ENCODE data around the gene GDA. TPM values are rescaled to one million over a fixed set of nuclear protein-coding genes. Genes with fewer than 3 reads are reported as not detected.

GDA gene
- total RNA-seq: not detected

DNA sequence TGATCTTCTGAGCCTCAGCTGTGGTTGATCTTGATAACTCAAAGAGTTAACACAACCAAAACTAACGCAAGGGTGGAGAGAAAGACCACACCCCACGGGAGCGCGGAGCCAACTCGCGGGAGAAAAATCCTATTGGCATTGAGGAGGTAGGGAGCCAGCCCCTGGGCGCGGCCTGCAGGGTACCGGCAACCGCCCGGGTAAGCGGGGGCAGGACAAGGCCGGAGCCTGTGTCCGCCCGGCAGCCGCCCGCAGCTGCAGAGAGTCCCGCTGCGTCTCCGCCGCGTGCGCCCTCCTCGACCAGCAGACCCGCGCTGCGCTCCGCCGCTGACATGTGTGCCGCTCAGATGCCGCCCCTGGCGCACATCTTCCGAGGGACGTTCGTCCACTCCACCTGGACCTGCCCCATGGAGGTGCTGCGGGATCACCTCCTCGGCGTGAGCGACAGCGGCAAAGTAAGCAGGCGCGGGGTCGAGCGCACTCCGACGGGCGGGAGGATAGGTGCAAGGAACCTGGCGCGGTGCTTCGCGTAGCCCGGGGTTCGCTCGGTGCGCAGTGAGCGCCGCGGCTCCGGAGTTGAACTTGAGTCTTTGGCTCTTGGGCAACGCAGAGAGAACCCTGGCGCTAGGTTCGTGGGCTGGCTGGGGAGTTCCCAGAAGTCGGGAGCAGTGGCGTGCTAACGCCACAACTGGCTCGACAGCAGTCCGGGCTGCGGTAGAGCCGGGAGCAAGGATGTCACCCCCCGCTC, at the start of gene GDA:
GDA (plus strand) TSS at position 210 of the 745 bp plus-strand sequence; CDS start at position 330, 120 bp downstream.
- peaks cover 22 to 42% of the 10 kb centered on the region in 2 donors for H3K27me3 Mint-ChIP-seq
- H3K27ac Mint-ChIP-seq: no peak within 1 kb of the TSS
- no peaks in the 10 kb centered on the region for H3K4me1 Mint-ChIP-seq (ENCODE audit: low read depth in 2 of 2)
- H3K4me3 Mint-ChIP-seq: no peak within 1 kb of the TSS
- H3K9me3 Mint-ChIP-seq: no peaks in the 10 kb centered on the region
- no peaks in the 10 kb centered on the region for H3K36me3 Mint-ChIP-seq
- ATAC-seq: peak; percentile 36 to 55
- DNase-seq (ENCODE audit: low spot score): no peak

DNA sequence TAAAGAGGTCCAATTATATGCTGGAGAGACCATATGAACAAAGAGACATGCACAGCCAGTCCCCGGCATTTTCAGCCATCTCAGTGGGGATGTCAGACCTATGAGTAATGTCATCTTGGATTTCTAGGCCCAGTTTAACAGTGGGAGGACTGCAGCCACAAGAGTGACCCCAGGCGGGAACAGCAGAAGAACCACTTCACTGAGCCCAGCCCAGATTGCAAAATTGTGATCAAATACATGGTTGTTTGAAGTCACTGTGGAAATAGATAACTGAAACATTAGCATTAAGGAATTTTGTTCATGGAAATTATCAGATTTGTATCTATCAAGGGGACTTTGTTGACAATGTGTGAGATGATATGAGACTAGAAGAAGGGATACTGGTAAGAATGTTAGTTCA, 46.7 kb upstream of the GDA start:
- no peak for DNase-seq (ENCODE audit: low spot score)
- no peak for ATAC-seq
- Mint-ChIP-seq H3K27ac (no peak overlapping the region), H3K9me3 (no peaks in the 10 kb centered on the region), H3K4me1 (ENCODE audit: low read depth in 2 of 2) (no peaks in the 10 kb centered on the region), H3K4me3 (no peak overlapping the region), H3K27me3 (peaks cover 0 to 9% of the 10 kb centered on the region in 2 donors), H3K36me3 (peaks cover 6% of the 10 kb centered on the region)

DNA sequence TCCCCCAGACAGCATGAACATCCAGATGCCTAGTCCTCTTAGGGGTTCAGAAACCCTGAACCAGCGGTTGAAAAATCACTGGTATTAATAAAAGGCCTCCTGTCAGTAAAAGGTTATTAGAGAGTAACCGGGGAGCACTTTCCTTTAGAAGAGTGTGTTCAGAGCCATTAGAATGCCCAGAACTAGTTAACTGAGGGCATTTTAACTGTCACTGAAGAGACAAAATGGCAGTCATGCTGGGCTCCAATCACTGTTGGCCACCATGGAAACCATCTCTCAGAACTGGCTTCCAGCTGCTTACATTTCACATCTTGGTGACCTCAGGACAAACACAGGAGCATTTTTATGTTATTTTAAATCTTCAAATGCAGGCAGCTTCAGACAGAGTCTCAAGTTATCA, 36.2 kb upstream of the GDA start:
- Mint-ChIP-seq H3K4me3 (no peak overlapping the region), H3K27me3 (peaks cover 0 to 2% of the 10 kb centered on the region in 2 donors), H3K36me3 (no peaks in the 10 kb centered on the region)

DNA sequence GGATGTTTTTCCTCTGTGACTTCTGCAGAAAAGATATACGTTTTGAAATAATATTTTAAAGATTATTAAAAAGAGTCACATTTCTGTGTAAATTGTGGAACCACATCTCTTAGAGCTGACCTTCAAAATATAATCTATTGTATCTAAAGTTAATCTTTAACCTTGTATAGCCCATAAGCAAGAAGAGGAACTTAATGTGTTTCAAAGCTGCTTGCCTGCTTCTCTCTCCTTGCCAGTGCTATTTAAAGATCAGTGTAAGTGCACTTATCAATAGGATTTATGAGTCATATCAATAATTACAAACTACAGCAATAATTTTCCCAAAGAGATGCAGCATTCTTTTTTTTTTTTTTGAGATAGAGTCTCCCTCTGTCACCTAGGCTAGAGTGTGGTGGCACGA, 29.4 kb upstream of the GDA start:
- no peak for DNase-seq (ENCODE audit: low spot score)
- H3K27ac Mint-ChIP-seq: no peak overlapping the region

More for the DNA sequence above, 36.2 kb upstream of the GDA start:
- no peak for DNase-seq (ENCODE audit: low spot score)
- Mint-ChIP-seq H3K9me3 (no peaks in the 10 kb centered on the region), H3K4me1 (ENCODE audit: low read depth in 2 of 2) (no peaks in the 10 kb centered on the region), H3K27ac (no peak overlapping the region)
- ATAC-seq: no peak

DNA sequence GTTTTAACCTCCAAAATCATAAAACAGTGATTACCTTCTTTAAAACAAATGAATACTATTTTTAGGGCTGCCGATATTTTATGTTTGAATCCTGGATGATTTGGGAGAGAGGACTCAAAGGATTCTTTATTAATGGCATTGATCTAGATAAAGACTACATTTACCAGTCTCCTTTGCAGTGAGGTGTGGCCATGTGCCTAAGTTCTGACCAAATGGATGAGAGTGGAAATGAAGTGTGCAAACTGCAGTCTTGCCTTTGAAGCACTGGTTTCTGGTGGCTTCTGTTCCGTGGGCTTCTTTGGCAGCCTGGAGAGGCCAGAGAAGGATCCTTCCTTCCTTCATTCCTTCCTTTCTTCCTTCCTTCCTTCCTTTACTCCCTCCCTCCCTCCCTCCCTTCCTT, 24.3 kb upstream of the GDA start:
- Mint-ChIP-seq H3K9me3 (no peaks in the 10 kb centered on the region), H3K27ac (no peak overlapping the region), H3K27me3 (peaks cover 9% of the 10 kb centered on the region in 2 donors), H3K4me1 (ENCODE audit: low read depth in 2 of 2) (no peaks in the 10 kb centered on the region), H3K36me3 (no peaks in the 10 kb centered on the region), H3K4me3 (no peak overlapping the region)
- ATAC-seq: no peak
- DNase-seq (ENCODE audit: low spot score): no peak

More for the DNA sequence above, 29.4 kb upstream of the GDA start:
- no peak overlapping the region for H3K4me3 Mint-ChIP-seq
- ATAC-seq: no peak
- no peaks in the 10 kb centered on the region for H3K9me3 Mint-ChIP-seq
- peaks cover 3 to 9% of the 10 kb centered on the region in 2 donors for H3K27me3 Mint-ChIP-seq
- no peaks in the 10 kb centered on the region for H3K4me1 Mint-ChIP-seq (ENCODE audit: low read depth in 2 of 2)
- H3K36me3 Mint-ChIP-seq: no peaks in the 10 kb centered on the region

DNA sequence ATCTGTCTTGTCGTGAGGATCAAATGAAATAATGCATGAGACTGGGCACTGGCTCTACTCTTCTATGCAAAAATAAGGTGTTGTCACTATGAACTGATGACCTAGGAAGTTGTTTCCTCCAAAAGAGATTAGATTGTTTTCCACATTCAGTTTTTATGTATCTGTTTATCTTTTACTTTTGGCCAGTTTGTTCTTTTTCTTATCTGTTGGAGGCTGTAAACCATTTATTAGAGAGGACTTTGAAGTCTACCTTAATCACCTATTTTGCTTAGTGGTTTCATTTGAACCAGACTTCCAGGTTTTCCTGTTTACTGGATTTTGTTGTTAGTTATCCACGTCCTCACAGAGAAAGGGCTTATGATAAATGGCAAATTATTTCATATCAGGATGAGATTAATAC, 21.5 kb upstream of the GDA start:
- no peak for DNase-seq (ENCODE audit: low spot score)
- no peak for ATAC-seq
- H3K27ac Mint-ChIP-seq: no peak overlapping the region
- no peak overlapping the region for H3K4me3 Mint-ChIP-seq
- H3K36me3 Mint-ChIP-seq: no peaks in the 10 kb centered on the region
- no peaks in the 10 kb centered on the region for H3K9me3 Mint-ChIP-seq
- H3K27me3 Mint-ChIP-seq: peaks cover 8% of the 10 kb centered on the region in 2 donors
- H3K4me1 Mint-ChIP-seq (ENCODE audit: low read depth in 2 of 2): no peaks in the 10 kb centered on the region

DNA sequence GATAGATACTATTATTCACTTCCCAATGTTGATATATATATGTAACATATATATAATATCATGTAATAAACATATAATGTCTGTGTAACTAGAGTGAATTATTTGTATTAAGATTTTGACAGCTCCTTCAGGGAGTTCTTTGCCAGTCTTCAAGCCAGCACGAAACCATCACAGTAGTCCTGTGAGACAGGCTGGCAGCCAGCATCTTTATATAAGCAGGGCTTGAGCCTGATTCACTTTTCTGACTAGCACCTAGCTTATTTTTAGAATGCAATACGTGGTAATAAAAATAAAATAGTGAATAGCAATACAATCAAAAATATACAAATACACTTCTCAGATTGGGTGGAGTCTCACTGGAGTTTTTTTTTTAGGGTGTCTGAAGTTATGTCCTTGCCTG, 20.7 kb upstream of the GDA start:
- ATAC-seq (no peak), DNase-seq (ENCODE audit: low spot score) (no peak)
- no peaks in the 10 kb centered on the region for H3K36me3 Mint-ChIP-seq
- H3K4me1 Mint-ChIP-seq (ENCODE audit: low read depth in 2 of 2): no peaks in the 10 kb centered on the region
- peaks cover 8% of the 10 kb centered on the region in 2 donors for H3K27me3 Mint-ChIP-seq
- no peak overlapping the region for H3K4me3 Mint-ChIP-seq
- H3K27ac Mint-ChIP-seq: no peak overlapping the region
- no peaks in the 10 kb centered on the region for H3K9me3 Mint-ChIP-seq

DNA sequence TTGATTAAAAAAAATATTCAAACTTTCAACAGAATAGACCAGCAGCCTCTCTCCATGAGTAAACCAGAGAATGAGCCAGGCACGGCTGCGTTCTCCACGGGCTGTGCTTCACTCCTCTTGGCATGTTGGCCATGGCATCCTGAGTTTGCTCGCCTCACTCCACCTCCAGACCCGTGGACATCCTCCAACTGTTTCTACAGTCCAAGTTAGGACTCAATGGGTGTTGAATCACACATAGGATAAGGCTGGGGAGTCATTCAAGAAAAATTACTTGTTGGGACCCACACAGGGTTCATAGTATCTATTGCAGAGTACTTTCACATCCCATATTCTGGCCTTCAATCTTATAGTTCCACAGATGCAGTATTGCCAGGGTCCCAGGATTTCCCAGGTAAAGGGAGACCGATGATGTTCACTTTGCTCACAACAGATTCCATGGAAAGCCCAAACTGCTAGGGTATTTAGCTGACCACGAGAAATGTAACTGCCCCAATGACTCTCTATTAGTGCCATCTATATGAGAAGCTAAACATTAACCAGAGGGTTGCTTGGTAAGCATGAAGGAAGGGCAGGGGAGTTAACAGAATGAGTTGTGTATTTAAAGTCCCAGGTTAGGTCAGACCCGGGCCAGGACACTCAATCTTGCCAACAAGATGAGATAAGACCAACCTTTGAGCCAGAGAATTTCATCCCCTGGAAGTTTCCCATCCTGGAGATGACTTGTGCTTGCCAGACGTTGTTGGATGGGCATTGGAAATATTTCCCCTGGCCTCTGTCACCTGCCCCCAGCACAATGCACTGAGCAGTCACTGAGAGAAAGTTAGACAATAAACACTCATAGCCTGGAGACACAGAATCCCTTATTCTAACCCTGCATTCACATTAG, 19.7 kb upstream of the GDA start:
- ATAC-seq (no peak), DNase-seq (ENCODE audit: low spot score) (no peak)
- Mint-ChIP-seq H3K4me1 (ENCODE audit: low read depth in 2 of 2) (no peaks in the 10 kb centered on the region), H3K4me3 (no peak overlapping the region), H3K9me3 (no peaks in the 10 kb centered on the region), H3K27me3 (peaks cover 8% of the 10 kb centered on the region in 2 donors), H3K27ac (no peak overlapping the region), H3K36me3 (no peaks in the 10 kb centered on the region)

DNA sequence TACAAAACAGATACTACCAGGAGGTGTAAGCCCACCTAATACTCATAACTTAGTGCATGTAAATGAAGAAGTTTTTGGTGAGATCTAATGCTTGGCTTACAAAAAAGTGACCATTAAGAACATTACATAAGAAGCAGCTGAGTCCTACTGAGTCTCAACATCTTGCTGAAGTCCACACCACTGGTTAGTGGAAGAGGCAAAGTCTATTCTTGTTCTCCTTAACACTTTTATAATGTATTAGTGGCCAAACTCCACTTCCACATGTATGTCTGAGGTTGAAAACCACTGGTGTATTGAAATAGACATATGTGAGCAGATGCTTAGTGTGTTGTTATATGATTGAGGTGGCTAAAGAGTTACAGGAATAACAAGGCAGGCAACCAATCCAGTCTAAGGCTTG, 18.9 kb upstream of the GDA start:
- H3K4me1 Mint-ChIP-seq (ENCODE audit: low read depth in 2 of 2): no peaks in the 10 kb centered on the region
- no peak overlapping the region for H3K4me3 Mint-ChIP-seq
- no peaks in the 10 kb centered on the region for H3K9me3 Mint-ChIP-seq
- DNase-seq (ENCODE audit: low spot score) (no peak), ATAC-seq (no peak)
- peaks cover 8% of the 10 kb centered on the region in 2 donors for H3K27me3 Mint-ChIP-seq
- no peaks in the 10 kb centered on the region for H3K36me3 Mint-ChIP-seq
- H3K27ac Mint-ChIP-seq: no peak overlapping the region

DNA sequence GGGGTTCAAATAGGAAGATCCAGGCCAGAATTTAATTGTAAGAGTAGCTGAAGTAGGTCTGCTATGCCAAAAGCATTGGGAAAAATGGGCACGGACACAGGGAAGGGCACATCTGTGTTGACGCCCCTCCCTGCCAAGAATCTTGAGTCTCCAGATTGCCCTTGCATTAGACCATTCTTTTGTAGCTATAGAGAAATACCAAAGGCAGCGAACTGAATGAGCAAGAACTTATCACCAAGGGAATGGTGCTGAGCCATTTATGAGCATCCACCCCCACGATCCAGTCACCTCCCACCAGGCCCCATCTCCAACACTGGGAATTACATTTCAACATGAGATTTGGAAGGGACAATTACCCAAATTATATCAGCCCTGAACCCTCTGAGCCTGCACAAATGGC, 18.0 kb upstream of the GDA start:
- Mint-ChIP-seq H3K27me3 (peaks cover 8% of the 10 kb centered on the region in 2 donors), H3K4me1 (ENCODE audit: low read depth in 2 of 2) (no peaks in the 10 kb centered on the region), H3K36me3 (no peaks in the 10 kb centered on the region), H3K27ac (no peak overlapping the region), H3K4me3 (no peak overlapping the region), H3K9me3 (no peaks in the 10 kb centered on the region)
- DNase-seq (ENCODE audit: low spot score) (no peak), ATAC-seq (no peak)

DNA sequence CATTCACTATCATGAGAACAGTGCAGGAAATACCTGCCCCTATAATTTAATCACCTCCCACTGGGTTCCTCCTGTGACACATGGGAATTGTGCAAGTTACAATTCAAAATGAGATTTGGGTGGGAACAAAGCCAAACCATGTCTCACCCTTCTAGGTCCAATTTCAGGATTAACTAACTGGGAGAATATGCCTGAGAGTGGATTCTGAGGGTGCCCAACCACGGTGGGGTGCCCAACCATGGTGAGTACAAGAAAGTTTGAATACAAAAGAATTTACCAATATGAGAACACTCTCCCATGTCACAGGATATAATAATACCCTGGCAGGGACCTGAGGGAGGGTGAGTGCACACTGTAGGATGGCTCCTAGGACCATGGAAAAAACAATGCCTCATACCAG, 17.2 kb upstream of the GDA start:
- no peak for ATAC-seq
- no peak overlapping the region for H3K27ac Mint-ChIP-seq

DNA sequence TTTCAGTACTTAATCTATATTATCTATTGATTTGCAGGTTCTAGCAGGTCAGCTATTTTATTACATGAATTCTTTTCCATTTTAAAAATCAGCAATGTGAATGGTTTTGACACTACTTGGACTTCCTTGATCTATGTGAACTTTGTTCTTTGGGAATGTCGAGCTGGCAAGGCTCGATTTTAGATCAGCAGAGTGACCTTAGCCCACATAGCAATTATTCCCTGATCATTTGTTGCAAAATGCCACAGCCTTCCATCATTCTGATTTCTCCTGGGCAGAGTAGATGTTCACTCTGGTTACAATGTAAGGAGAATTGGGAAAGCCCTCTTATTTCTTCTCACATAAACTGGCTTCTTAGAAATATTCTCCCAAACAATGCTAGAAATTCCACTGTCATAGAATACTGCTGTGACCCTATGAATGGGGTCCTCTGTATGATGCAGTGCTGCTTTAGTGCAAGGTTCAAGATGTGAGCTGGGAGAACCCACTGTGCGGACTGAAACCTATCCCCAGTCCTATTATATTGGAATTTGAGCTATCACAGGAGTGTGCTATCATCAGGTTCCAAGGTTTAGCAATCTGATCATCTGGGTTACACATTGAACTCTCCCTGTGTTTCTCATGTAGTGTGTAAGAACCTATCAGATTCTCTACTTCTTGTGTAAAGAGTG, 15.7 kb upstream of the GDA start:
- H3K4me1 Mint-ChIP-seq (ENCODE audit: low read depth in 2 of 2): no peaks in the 10 kb centered on the region
- H3K27ac Mint-ChIP-seq: no peak overlapping the region
- no peak for DNase-seq (ENCODE audit: low spot score)
- H3K9me3 Mint-ChIP-seq: no peaks in the 10 kb centered on the region
- H3K27me3 Mint-ChIP-seq: peaks cover 6 to 13% of the 10 kb centered on the region in 2 donors
- no peak for ATAC-seq
- no peak overlapping the region for H3K4me3 Mint-ChIP-seq
- H3K36me3 Mint-ChIP-seq: no peaks in the 10 kb centered on the region

More for the DNA sequence above, 17.2 kb upstream of the GDA start:
- Mint-ChIP-seq H3K9me3 (no peaks in the 10 kb centered on the region), H3K27me3 (peaks cover 6 to 8% of the 10 kb centered on the region in 2 donors), H3K4me3 (no peak overlapping the region), H3K4me1 (ENCODE audit: low read depth in 2 of 2) (no peaks in the 10 kb centered on the region), H3K36me3 (no peaks in the 10 kb centered on the region)
- no peak for DNase-seq (ENCODE audit: low spot score)

DNA sequence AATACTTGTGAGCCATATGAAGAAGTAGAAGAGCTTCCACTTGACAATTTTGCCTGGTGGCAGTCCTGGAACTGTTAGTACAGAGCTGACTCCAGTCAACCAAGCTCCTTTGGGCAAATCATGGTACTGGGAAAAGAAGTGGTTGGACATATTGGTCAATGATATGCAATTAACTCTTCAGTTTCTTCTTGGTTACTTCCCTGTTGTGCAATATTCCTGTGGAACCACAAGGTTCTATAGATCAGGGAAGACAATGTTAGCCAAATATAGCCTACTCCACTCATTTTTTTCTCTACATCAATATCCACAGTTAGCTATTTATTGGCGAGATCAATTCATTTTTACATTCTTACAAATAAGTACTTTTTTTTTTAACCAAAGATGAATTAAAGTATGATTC, 14.4 kb upstream of the GDA start:
- Mint-ChIP-seq H3K9me3 (no peaks in the 10 kb centered on the region), H3K4me1 (ENCODE audit: low read depth in 2 of 2) (no peaks in the 10 kb centered on the region), H3K27ac (no peak overlapping the region), H3K36me3 (no peaks in the 10 kb centered on the region), H3K27me3 (peaks cover 9 to 23% of the 10 kb centered on the region in 2 donors), H3K4me3 (no peak overlapping the region)
- no peak for ATAC-seq
- DNase-seq (ENCODE audit: low spot score): no peak

Data from natural killer cell treated with Interleukin-12 subunit alpha and Interleukin-12 subunit beta and Interleukin-15 and Interleukin-18, amount 100 ng/mL, for 72 hours (primary cell).